HepG2 (cell line): ENCODE results near the gene INKA2. TPM values are rescaled to one million over a fixed set of nuclear protein-coding genes. Genes with fewer than 3 reads are reported as not detected.

Experiments used
- ATAC-seq: fragments of 200-7000 bp; cut with Tn5 transposase; 3 replicates; pipeline ENCODE4 v1.9.1; 2020; ENCODE audit warnings: mild to moderate bottlenecking, moderate library complexity
- BruUV-seq: library from RNA; stranded (reverse); fragments of 400-500 nt; replicated peaks from 2 replicates; lab custom pipeline; 2021; lab: Mats Ljungman, UMichigan
- CTCF ChIA-PET: fragments of 300-600 bp; formaldehyde crosslinking; extraction: SDS; loops from one replicate; lab custom pipeline; 2021; ENCODE audit warnings: low total read pairs, inconsistent platforms, low intra/inter-chr PET ratio; lab: Yijun Ruan, JAX
- POLR2A ChIA-PET: fragments of 350-600 bp; sonication (Branson Sonifier 250); formaldehyde crosslinking; loops from one replicate; lab custom pipeline; 2020; ENCODE audit warnings: antibody characterized with exemption, inconsistent platforms; lab: Yijun Ruan, JAX
- DNase-seq: peaks from one replicate; pipeline ENCODE4 v3.0.0-alpha.2; 2015; ENCODE audit warnings: low spot score
- FAIRE-seq: peaks from 3 replicates; lab custom pipeline; 2011; peaks lifted over from hg19 to GRCh38; lab: Jason Lieb, UNC
- H2AFZ ChIP-seq: one replicate; pipeline ENCODE4 v1.6.1; 2011; ENCODE audit warnings: low read length, inconsistent platforms
- H3K27ac ChIP-seq: fragments of 300-600 bp; 3 replicates; pipeline ENCODE4 v1.8.0; 2011; ENCODE audit warnings: mixed run types, mild to moderate bottlenecking, mixed read lengths, low read length, inconsistent platforms; ENCODE audit not compliant: insufficient read depth; ENCODE audit errors: extremely low read length
- H3K27me3 ChIP-seq, 2 experiments: fragments of 200-600 bp in 1 of 2; 2 replicates in 1 of 2; 3 replicates in 1 of 2; pipeline versions ENCODE4 v1.6.0 to v1.8.0; 2011; ENCODE audit warnings: low read length in 2 of 2, mild to moderate bottlenecking in 2 of 2, moderate library complexity in 2 of 2, inconsistent platforms in 1 of 2; ENCODE audit not compliant: insufficient read depth in 2 of 2, control insufficient read depth in 1 of 2
- H3K36me3 ChIP-seq, 2 experiments: fragments of 200-600 bp in 1 of 2; replicated peaks in 1 of 2; 2 replicates in 1 of 2; 3 replicates in 1 of 2; pipeline versions ENCODE4 v1.5.1 to v1.8.0; 2011; ENCODE audit warnings: low read length in 2 of 2, inconsistent platforms in 1 of 2; ENCODE audit not compliant: insufficient read depth in 2 of 2, control insufficient read depth in 1 of 2
- H3K4me1 ChIP-seq: 2 replicates; pipeline ENCODE4 v1.5.1; 2012; ENCODE audit warnings: low read length, inconsistent platforms; ENCODE audit not compliant: insufficient read depth
- H3K4me2 ChIP-seq: 2 replicates; pipeline ENCODE4 v1.6.0; 2011; ENCODE audit warnings: low read depth, low read length, inconsistent platforms
- H3K4me3 ChIP-seq, 3 experiments: fragments of 200-600 bp in 1 of 3; sonication (generic), shearing (Covaris generic) in 1 of 3; replicated peaks in 1 of 3; 2 replicates each; pipeline ENCODE4 v1.5.1; 2011 to 2016; ENCODE audit warnings: low read length in 3 of 3, inconsistent platforms in 2 of 3, low read depth in 2 of 3, mild to moderate bottlenecking in 2 of 3, control low read depth in 1 of 3, mixed read lengths in 1 of 3; ENCODE audit not compliant: insufficient read depth in 1 of 3
- H3K79me2 ChIP-seq: one replicate; pipeline ENCODE4 v1.6.1; 2011; ENCODE audit warnings: low read length, inconsistent platforms; ENCODE audit not compliant: insufficient read depth
- H3K9ac ChIP-seq: 2 replicates; pipeline ENCODE4 v1.6.0; 2011; ENCODE audit warnings: mild to moderate bottlenecking, low read depth, low read length, inconsistent platforms; ENCODE audit not compliant: insufficient read depth
- H3K9me3 ChIP-seq: 2 replicates; pipeline ENCODE4 v1.5.1; 2012; ENCODE audit warnings: mild to moderate bottlenecking, low read length
- H4K20me1 ChIP-seq: 2 replicates; pipeline ENCODE4 v1.6.0; 2011; ENCODE audit warnings: inconsistent platforms, mild to moderate bottlenecking, low read length, moderate library complexity; ENCODE audit not compliant: insufficient read depth
- ATF1 ChIP-seq: IDR thresholded peaks from 2 replicates; pipeline ENCODE4 v1.6.1; 2016; ENCODE audit warnings: mild to moderate bottlenecking, control low read depth
- DMAP1 ChIP-seq: IDR thresholded peaks from 2 replicates; pipeline ENCODE4 v1.6.1; 2016
- HNRNPH1 ChIP-seq: fragments of 200-400 bp; formaldehyde crosslinking; optimal IDR thresholded peaks from 2 replicates; pipeline ENCODE3; 2017; ENCODE audit warnings: mild to moderate bottlenecking, low read depth, low read length
- MAF1 ChIP-seq: sonication (generic); formaldehyde crosslinking; IDR thresholded peaks from 2 replicates; pipeline ENCODE4 v1.5.0; 2020; ENCODE audit warnings: missing genetic modification reagents, borderline replicate concordance
- MYNN ChIP-seq: sonication (generic); formaldehyde crosslinking; IDR thresholded peaks from 2 replicates; pipeline ENCODE4 v1.4.0; 2020; ENCODE audit warnings: mild to moderate bottlenecking, low read depth, missing genetic modification reagents
- NCOA5 ChIP-seq: sonication (generic); formaldehyde crosslinking; IDR thresholded peaks from 2 replicates; pipeline ENCODE4 v1.4.0; 2020; ENCODE audit warnings: missing genetic modification reagents
- RFX3 ChIP-seq: IDR thresholded peaks from 2 replicates; pipeline ENCODE4 v1.6.1; 2016; ENCODE audit warnings: missing biosample characterization, missing genetic modification reagents
- WIZ ChIP-seq: sonication (generic); formaldehyde crosslinking; IDR thresholded peaks from 2 replicates; pipeline ENCODE4 v1.5.1; 2020; ENCODE audit warnings: mild to moderate bottlenecking, missing genetic modification reagents
- YEATS4 ChIP-seq: sonication (generic); formaldehyde crosslinking; IDR thresholded peaks from 2 replicates; pipeline ENCODE4 v1.4.0; 2020; ENCODE audit warnings: missing genetic modification reagents, borderline replicate concordance
- ZFP36L2 ChIP-seq: sonication (generic); formaldehyde crosslinking; IDR thresholded peaks from 2 replicates; pipeline ENCODE4 v1.4.0; 2020; ENCODE audit warnings: missing genetic modification reagents
- ZNF296 ChIP-seq: sonication (generic); formaldehyde crosslinking; conservative IDR thresholded peaks from 2 replicates; pipeline ENCODE4 v1.5.0; 2020; ENCODE audit warnings: mild to moderate bottlenecking, missing genetic modification reagents
- ZNF326 ChIP-seq: sonication (generic); formaldehyde crosslinking; IDR thresholded peaks from 2 replicates; pipeline ENCODE4 v1.4.0; 2020; ENCODE audit warnings: missing genetic modification reagents, borderline replicate concordance
- ZNF329 ChIP-seq: sonication (generic); formaldehyde crosslinking; IDR thresholded peaks from 2 replicates; pipeline ENCODE4 v1.9.0; 2021; ENCODE audit warnings: low read depth, mild to moderate bottlenecking, missing genetic modification reagents
- ZNF343 ChIP-seq: sonication (generic); formaldehyde crosslinking; IDR thresholded peaks from 2 replicates; pipeline ENCODE4 v1.4.0; 2020; ENCODE audit warnings: mild to moderate bottlenecking, missing genetic modification reagents
- ZNF883 ChIP-seq: sonication (generic); formaldehyde crosslinking; IDR thresholded peaks from 2 replicates; pipeline ENCODE4 v1.5.1; 2020; ENCODE audit warnings: mild to moderate bottlenecking, missing genetic modification reagents; ENCODE audit errors: not compliant biosample characterization
- ZSCAN22 ChIP-seq: sonication (generic); formaldehyde crosslinking; IDR thresholded peaks from 2 replicates; pipeline ENCODE4 v1.4.0; 2020; ENCODE audit warnings: mild to moderate bottlenecking, missing genetic modification reagents
- WGBS: methylation state at CpG from one replicate; pipeline ENCODE4 v1.1.6; 2017; ENCODE audit warnings: low lambda C conversion rate; 5-methylcytosine and 5-hydroxymethylcytosine counted together
- in situ Hi-C: cut with HindIII; loops from 2 replicates; pipeline ENCODE4 v1.10.0; 2017; ENCODE audit warnings: low pct_unique_long_range_greater_than_20kb; ENCODE audit not compliant: extremely low pct_ligation_motif_present
- intact Hi-C: fragments of 100-400 bp; cut with micrococcal nuclease; formaldehyde crosslinking; loops from one replicate; pipeline ENCODE4 v1.10.0; 2022; ENCODE audit not compliant: unreplicated experiment
- polyA plus RNA-seq, 8 experiments: library from polyadenylated mRNA; depleted of rRNA in 3 of 8; stranded (reverse) in 7 of 8; unstranded in 1 of 8; fragments of >200 nt; fragmentation: Illumina TruSeq in 4 of 8; extraction: Trizol in 4 of 8; gene quantifications; 2 replicates each; pipeline versions ENCODE4 v1.2.1 to v1.2.3, GENCODE V29; 2011 to 2016; ENCODE audit warnings: low read depth in 4 of 8, missing spikeins in 1 of 8, mixed read lengths in 1 of 8; ENCODE audit not compliant: insufficient read depth in 1 of 8
- total RNA-seq, 5 experiments: library from RNA; depleted of rRNA; stranded (reverse); fragments of >200 nt; fragmentation: Illumina TruSeq; extraction: Trizol; gene quantifications; 2 replicates each; pipeline ENCODE4 v1.2.3, GENCODE V29; 2016; ENCODE audit warnings: low read depth in 1 of 5
- TF ChIP-seq, protein P1 (sequence below): IDR thresholded peaks from 2 replicates; pipeline ENCODE4 v1.6.1; 2016; ENCODE audit warnings: missing genetic modification reagents, missing compliant biosample characterization
- TF ChIP-seq, protein P2 (sequence below): sonication (generic); formaldehyde crosslinking; IDR thresholded peaks from 2 replicates; pipeline ENCODE4 v1.4.0; 2020; ENCODE audit warnings: missing genetic modification reagents, low read depth, mild to moderate bottlenecking, borderline replicate concordance
- TF ChIP-seq, protein P3 (sequence below): sonication (generic); formaldehyde crosslinking; IDR thresholded peaks from 2 replicates; pipeline ENCODE4 v1.4.0; 2020; ENCODE audit warnings: missing genetic modification reagents

The INKA2 gene
- total and polyA plus RNA-seq, 2 of the 13 experiments (the other 11 are each of a cell fraction or from before 2014, with no cell fraction given) = 2.6 to 4.6 TPM

DNA sequence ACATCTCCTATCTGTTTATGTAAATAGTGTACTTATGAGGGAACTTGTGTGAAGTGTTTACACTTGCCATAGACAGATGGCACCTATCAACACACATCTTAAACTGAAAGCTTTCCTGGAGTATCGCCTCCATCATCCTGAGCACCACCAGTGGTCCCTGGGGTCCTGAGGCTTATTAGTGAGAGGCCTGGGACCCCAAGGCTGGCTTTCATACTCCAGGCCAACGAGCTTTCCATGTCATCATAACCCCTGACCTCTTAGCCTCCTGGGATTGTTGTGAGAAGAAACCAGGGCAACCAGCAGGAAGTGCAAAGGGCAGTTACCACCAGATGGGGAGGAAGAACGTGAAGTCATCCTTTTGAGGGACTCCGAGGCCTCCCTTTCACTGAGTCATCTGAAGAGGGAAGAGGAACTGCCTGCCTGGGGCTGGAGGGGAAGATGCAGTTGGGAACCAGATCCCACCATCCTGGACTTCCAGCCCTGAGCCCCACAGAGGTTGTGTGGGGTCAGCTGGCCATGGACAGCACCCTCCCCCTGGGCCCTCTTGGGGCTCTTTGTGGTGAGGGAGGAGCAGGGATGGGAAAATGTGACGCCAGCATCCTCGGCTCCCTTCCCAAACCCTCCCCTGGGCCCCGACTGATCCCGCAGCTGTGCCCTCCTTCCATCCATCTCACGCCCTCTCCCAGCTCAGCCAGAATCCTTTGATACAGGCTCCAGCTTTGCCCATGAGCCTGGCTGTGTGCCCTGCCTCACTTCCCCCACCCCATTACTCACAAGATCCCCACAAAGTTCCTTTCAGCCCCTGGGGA, 5.8 kb downstream of the INKA2 start:
- ATAC-seq = peak; percentile 85
- peak overlapping the region; percentile 82 for H3K27ac ChIP-seq
- H3K9me3 ChIP-seq = no peaks in the 10 kb centered on the region
- peak overlapping the region in 1 of 3 experiments; percentile 43; a peak in 1 of 6 replicates for H3K4me3 ChIP-seq
- peak; percentile 90 for FAIRE-seq
- DNase-seq = peak; percentile 92
- peak overlapping the region; percentile 55 for H3K4me2 ChIP-seq
- intact Hi-C loops (no loop called here), in situ Hi-C loops (no loop called here)
- BruUV-seq = TSS peak; percentile 93
- H3K36me3 ChIP-seq = no peaks in the 10 kb centered on the region
- no peaks in the 10 kb centered on the region for H3K27me3 ChIP-seq
- H3K9ac ChIP-seq = peak overlapping the region; percentile 68
- H4K20me1 ChIP-seq = no peaks in the 10 kb centered on the region
- no peak overlapping the region for H2AFZ ChIP-seq
- peaks cover 18% of the 10 kb centered on the region for H3K79me2 ChIP-seq
- peaks cover 85% of the 10 kb centered on the region for H3K4me1 ChIP-seq
- ChIA-PET CTCF (no interaction called here), POLR2A (interaction anchor here (0.7 to 1.1 kb wide), 4 partner anchors 11 to 505 kb away, joined by 3 to 4 read pairs (median 3); no protein-coding TSS in a partner anchor)
- 41% methylated on average over 8 of the region's 9 CpGs for WGBS
- TF ChIP-seq MYNN (no peak), ZNF343 (CRISPR knock-in tag) (no peak), ZNF326 (CRISPR knock-in tag) (no peak), ZNF883 (no peak), ZFP36L2 (CRISPR knock-in tag) (no peak), NCOA5 (CRISPR knock-in tag) (no peak), ZNF329 (CRISPR knock-in tag) (no peak), MAF1 (CRISPR knock-in tag) (no peak), ZSCAN22 (no peak), ZNF296 (CRISPR knock-in tag) (no peak), RFX3 (CRISPR knock-in tag) (peak; percentile 86), HNRNPH1 (no peak), ATF1 (CRISPR knock-in tag) (no peak), WIZ (CRISPR knock-in tag) (no peak), YEATS4 (CRISPR knock-in tag) (no peak), DMAP1 (CRISPR knock-in tag) (no peak)
- TF ChIP-seq, protein P1, sequence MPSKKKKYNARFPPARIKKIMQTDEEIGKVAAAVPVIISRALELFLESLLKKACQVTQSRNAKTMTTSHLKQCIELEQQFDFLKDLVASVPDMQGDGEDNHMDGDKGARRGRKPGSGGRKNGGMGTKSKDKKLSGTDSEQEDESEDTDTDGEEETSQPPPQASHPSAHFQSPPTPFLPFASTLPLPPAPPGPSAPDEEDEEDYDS (CRISPR knock-in tag) = no peak
- TF ChIP-seq, protein P2, sequence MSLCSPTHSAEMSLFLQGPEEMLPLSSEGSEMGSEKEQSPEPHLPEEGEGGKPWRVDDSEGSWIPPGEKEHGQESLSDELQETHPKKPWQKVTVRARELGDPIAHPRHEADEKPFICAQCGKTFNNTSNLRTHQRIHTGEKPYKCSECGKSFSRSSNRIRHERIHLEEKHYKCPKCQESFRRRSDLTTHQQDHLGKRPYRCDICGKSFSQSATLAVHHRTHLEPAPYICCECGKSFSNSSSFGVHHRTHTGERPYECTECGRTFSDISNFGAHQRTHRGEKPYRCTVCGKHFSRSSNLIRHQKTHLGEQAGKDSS (CRISPR knock-in tag) = peak; percentile 78; the same call in 1 of the 2 replicates
- TF ChIP-seq, protein P3, sequence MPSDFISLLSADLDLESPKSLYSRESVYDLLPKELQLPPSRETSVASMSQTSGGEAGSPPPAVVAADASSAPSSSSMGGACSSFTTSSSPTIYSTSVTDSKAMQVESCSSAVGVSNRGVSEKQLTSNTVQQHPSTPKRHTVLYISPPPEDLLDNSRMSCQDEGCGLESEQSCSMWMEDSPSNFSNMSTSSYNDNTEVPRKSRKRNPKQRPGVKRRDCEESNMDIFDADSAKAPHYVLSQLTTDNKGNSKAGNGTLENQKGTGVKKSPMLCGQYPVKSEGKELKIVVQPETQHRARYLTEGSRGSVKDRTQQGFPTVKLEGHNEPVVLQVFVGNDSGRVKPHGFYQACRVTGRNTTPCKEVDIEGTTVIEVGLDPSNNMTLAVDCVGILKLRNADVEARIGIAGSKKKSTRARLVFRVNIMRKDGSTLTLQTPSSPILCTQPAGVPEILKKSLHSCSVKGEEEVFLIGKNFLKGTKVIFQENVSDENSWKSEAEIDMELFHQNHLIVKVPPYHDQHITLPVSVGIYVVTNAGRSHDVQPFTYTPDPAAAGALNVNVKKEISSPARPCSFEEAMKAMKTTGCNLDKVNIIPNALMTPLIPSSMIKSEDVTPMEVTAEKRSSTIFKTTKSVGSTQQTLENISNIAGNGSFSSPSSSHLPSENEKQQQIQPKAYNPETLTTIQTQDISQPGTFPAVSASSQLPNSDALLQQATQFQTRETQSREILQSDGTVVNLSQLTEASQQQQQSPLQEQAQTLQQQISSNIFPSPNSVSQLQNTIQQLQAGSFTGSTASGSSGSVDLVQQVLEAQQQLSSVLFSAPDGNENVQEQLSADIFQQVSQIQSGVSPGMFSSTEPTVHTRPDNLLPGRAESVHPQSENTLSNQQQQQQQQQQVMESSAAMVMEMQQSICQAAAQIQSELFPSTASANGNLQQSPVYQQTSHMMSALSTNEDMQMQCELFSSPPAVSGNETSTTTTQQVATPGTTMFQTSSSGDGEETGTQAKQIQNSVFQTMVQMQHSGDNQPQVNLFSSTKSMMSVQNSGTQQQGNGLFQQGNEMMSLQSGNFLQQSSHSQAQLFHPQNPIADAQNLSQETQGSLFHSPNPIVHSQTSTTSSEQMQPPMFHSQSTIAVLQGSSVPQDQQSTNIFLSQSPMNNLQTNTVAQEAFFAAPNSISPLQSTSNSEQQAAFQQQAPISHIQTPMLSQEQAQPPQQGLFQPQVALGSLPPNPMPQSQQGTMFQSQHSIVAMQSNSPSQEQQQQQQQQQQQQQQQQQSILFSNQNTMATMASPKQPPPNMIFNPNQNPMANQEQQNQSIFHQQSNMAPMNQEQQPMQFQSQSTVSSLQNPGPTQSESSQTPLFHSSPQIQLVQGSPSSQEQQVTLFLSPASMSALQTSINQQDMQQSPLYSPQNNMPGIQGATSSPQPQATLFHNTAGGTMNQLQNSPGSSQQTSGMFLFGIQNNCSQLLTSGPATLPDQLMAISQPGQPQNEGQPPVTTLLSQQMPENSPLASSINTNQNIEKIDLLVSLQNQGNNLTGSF = no peak
